MV-4-11 (cell line): Measurements from ENCODE around the gene DNAJB6.

Source experiments
- DNase-seq: peaks from one replicate; lab custom pipeline; 2025; lab: John Stamatoyannopoulos, UW

The DNAJB6 gene

DNA sequence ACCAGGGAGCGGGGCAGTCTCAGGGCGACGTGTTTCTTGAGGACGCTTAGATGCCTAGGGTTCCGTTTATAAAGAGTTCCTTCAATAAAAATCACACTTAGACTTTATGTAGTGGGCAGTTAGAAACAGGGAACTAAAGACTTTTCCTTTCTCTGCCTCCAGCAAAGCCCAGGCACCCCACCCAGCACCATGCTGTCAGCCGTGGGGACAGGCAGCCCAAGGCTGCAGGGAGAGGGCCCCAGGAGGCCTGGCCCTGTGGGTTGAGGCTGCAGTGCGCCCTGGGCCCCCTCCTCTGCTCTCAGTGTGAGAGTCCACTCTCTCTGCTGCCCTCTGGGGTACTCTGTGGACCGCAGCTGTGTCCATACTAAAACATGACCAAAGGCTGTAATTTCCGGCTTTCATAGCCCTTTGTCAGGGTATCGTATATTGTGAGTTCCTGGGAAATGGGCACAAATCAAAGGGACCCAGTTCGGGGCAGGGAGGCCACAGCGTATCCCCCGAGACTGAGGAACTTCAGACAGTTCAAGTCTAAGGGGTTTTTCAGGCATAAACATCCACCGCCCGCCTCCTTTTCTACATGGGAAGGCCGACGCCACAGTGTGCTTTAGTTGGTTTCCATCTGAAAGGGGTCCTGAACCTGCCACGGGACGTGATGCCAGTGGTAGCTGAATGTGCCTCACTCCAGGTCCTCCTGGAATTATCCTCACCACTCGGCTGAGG lies 59.7 kb downstream of the DNAJB6 start:
- DNase-seq, result no peak

DNA sequence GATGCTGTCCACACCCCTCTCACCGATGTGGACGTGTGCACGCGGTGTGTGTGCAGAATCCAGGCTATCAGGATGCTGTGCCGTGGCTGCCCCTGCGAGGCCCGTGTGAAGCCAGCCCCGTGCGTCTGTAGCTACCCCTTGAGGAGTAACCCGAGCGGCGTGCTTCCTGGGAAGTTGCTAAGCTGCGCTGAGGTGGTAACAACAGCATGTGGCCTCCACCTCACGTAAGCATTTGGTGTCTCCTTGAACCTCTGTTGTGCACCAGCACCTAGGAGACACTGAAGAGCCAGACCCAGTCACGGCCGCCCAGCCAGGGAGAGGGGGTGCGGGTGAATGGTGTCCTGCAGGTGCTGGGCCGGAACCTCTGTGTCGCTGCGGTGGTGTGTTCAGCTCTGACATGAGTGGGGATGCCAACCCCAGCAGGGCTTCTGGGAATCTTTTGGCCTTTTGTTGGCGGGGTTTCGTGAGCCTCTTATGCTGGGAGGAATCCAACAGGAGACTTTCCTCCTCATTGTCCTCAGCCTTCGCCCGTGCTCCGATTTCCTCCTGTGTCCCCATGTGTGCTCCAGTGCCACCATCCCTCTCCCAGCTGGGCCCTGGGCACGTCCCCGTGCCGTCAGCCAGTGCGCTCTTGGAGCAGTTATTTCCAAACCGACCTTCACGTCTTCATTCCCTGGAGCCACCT lies 60.4 kb downstream of the DNAJB6 start:
- no peak for DNase-seq

DNA sequence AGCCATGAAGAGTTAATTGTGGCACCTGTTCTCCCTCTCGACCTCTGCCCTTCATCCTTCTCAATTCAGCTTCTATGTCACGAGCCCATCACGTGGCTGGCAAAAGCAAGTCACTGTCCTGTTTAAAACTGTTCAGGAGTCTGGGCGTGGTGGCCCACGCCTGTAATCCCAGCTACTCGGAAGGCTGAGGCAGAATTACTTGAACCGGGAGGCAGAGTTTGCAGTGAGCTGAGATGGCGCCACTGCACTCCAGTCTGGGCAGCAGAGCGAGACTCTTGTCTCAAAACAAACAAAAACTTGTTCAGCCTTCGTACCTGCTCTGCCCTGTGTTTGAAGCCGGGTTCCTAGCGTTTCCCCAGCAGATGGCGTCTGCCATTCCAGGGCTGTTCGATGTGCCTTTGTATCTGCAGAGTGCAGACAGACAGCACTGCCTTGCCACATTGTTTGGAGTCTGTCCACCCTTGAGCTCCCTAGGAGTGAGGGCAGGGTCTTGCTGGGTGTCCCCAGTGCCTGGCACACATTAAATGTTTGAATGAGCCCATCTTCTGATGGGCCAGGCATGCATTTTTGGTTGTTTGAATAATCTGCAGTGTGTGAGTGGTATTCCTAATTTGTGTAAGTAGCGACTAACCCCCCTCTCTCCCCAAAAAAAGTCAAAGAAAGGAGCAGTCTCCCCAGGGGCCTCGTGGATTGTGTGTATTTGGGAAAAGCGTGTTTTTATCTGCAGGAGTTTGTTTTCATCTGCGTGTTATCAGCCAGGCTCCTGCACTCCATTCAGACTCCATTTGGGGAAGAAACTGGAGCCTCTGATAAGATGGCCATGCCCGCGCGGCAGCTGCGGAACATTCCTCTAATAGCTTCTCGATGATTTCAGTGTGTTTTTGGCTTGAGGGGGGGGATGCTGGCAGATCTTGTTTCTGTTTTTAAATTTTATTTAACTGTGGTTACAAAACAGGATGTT lies 61.2 kb downstream of the DNAJB6 start:
- DNase-seq, result no peak

DNA sequence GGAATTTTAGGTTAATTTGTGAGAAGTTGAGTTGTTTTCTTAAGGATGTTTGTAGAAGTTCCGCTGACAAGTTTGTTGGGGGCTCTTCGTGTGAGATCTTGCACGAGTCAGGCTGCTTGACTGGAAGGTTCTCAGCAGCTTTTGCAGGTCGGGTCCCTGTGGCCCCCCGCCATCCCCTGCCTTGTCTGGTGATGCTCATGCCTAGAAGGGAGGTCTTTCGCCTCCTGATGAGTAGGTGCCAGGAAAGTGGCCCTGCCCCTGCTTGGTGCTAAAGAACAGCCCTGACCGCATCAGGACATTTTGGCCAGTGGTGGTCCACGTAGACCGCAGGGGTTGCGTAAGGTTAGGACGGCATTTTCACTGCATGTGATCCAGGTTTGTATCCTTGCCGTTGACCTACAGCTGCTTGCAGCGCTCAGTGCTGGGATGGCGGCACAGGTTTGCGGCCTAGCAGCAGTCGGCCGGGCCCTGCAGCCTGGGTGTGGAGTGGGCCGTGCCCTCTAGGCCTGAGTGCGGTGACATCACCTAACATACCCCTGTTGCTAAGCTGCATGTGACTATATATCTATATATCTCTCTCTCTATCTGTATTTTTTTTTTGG lies 62.4 kb downstream of the DNAJB6 start:
- DNase-seq, result no peak

DNA sequence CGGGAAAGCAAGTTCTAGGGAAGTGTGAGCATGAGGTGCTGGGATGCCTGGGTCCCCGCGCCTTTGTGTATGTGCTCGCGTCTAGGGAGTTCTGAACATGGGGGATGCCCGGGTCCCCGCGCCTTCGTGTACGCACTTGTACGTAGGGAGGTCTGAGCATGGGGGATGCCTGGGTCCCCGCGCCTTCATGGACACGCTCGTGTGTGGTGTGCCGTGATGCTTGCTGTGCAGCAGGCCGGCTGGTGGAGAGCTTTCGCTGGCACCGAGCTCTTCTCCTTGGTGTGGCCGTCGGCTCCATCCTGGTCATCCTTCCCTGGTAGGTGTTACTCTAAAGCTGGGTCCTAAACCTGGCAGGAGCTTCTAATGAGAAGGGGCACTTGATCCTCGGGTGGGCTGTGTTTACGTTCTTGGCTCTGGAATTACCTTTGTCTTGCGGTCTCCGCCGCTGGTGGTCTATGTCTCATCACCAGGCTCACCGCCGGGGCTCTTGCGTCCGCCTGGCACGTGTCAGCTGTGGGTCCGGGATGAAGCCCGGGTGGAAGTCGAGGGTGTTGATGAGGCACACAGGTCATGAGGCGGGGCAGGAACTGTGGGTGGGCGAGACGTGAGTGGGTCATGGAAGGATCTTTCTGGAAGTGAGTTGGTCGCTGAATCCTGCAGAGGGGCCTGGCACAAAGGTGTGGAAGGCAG lies 63.5 kb downstream of the DNAJB6 start:
- DNase-seq, result no peak

DNA sequence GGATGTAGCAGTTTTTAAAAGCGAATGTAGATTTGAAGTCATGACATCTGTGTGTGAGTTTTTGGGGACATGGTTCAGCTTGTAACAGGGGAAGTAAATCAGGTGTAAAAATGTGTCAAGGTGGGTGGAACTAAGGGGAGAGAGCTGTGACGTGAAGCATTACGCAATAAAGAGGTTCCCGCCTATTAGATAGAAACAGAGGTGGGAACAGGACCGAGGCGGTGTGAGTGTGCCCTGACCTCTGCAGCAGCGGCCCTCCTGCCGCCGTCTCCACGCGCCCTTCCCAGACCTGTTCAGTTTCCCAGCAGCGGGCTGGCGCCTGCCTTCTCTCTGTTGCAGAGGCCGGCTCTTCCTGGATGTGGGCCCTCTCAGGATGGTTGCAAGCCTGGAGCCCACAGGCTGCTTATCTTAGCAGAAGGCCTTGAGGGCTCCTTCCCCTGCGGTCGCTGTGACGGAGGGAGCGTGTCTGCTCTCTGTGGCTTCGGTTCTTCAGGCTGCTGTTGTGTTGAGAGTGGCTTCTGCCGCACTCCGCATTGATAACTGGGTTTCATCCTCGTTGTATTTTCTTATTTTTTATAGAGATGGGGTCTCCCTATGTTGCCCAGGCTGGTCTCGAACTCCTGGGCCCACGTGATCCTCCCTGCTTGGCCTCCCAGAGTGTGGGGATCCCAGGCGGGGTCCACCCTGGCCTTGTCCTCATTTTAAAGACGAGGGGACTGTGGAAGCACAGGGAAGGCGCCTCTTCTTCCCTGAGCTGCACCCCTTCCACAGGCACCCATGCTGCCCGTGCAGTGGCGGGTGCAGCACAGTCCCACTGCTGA lies 65.0 kb downstream of the DNAJB6 start:
- no peak for DNase-seq

DNA sequence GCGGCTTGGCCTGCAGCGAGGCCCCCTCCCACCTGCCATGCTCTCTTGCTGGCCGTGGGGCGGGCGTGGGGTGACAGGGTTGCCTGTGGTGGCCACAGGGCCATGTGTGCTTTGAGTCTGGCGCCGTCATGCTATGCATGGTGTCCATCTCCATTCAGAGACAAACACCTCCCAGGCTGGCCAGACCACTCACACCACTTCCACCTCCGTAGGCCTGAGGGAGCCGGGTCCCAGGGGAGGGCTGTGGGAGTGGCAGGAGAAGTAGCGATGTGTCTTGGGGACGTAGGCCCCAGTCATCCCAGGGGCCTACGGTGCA lies 65.5 kb downstream of the DNAJB6 start:
- DNase-seq, result no peak

DNA sequence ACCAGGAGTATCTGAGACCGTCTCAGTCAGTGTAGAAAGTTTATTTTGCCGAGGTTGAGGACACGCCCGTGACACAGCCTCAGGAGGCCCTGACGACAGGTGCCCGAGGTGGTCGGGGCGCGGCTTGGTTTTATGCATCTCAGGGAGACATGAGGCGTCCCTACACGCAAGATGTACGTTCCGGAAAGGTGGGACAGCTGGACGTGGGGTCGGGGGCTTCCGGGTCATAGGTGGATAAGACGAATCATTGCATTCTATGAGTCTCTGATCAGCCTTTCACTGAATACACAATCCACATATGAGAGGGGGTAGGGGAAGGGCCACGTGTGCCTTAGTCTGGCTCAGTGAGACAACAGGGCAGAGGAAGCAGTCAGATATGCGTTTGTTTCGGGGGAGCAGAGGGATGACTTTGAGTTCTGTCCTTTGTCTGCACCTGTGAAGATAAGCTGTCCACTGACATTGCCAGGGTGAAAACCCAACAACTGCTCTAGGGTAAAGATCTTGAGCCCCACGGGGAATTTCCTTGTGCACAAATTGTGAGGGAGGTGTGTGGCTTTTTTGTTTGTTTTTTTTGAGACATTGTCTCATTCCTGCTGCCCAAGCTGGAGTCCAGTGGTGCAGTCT lies 66.2 kb downstream of the DNAJB6 start:
- DNase-seq, result no peak

DNA sequence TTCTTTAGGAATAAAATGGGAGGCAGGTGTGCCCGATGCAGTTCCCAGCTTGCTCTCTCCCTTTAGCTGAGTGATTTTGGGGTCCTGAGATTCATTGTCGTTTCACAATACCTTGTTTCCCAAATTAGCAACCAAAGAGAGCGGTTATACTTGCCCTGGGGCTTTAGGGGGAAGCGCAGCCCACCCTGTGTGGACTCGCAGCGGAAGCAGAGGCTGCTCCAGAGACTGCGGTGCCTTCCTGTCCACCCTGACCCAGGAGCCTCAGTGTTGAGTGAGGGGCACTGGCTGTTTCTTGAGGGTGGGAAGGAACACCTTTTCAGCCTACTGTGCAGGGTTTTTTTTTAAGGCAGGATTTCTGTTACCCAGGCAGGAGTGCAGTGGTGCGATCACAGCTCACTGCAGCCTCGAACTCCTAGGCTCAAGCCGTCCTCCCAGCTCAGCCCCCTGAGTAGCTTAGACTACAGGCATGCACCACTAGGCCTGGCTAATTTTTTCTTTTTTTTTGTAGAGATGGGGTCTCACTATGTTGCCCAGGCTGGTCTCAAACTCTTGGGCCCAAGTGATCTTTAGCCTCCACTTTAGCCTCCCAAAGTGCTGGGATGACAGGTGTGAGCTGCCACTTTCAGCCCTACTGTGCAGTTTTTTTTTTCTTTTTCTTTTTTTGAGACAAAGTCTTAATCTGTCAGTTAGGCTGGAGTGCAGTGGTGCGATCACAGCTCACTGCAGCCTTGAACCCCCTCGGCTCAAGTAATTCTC lies 67.0 kb downstream of the DNAJB6 start:
- DNase-seq, result no peak

DNA sequence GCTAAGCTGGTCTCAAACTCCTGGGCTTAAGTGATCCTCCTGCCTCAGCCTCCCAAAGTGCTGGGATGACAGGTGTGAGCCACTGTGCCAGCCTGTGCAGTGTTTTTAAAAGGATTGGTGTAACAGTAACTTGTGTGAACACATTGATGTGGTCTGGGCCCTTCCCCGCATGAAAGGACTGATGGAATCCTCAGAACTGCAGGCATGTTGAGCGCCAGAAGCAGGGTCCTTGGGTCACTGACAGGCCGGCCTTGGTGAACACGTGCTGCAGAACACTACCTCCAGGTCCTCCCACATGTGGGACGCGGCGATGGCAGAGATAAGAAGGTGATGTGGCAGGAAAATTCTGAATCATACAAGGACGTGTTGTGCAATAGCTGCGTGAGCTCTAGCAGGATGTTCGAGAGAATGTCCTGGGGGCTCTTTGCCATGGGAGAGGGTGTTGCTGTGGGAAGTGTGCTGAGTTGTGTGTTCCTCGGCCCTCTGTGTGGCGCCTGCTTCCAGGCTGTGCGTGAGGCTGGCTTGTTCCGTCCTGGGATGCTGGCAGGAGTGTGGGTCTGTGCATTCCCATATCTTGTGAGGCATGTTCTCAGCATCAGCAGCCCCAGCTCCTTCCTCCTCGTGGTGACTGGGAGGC lies 68.2 kb downstream of the DNAJB6 start:
- peak; percentile 10 for DNase-seq

DNA sequence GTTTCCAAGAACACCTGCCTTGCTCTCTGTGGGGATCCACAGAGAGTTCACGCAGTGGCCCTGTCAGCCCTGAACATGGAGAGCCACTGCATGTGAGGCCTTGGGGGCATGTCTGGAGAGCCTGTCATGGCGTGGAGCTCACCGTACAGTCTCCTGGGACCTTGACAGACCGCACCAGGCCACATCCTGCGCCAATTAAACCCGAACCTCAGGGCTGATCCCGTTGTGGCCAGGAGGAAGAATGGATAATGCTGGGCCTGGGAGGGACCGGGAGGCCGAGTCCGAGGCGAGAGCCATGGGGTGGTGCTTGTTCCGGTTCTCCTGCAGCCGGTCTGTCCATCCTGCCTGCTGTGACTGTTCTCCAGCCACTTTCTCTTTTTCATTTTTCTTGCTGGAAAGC lies 68.7 kb downstream of the DNAJB6 start:
- DNase-seq, result no peak

DNA sequence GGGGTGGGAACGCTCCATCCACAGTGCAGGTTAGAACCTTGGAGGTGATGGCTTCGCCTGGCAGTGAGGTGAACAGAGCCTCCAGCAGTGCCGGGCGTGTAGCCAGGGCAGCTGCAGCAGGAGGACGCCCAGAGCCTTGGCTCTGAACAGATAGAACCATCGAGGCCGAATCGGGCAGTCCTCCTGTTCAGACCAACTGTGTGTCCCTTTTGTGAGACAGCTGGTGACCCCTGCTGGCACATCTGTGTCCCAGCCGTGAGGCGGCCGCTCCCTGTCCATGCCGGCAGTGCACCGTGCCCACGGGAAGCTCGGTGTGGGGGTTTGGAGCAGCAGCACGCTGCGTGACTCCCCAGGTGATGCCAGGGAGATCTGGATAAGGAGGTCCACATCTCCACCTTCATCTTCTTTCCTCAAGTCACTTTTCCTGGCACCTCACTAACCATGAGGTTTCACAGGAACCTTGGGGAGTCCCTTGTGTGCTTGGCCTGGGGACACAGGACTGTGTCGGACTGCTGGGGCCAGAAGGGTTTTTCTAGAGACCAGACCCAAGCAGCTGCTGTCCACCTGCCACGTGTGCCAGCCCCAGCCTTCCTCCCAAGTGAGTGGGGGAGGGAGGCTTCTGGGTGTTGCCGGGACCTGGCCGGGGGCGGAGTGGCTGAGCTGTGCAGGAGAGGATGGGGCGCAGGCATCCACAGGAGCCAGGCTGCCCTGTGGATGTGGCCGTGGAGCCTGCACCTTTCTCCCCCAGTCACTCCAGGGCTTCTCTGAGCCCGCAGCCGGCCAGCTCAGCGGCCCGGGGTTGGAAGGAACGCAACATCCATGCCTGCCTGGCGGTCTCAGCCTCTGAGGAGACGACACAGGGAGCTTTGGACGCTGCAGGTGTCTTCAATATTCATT lies 69.4 kb downstream of the DNAJB6 start:
- no peak for DNase-seq

DNA sequence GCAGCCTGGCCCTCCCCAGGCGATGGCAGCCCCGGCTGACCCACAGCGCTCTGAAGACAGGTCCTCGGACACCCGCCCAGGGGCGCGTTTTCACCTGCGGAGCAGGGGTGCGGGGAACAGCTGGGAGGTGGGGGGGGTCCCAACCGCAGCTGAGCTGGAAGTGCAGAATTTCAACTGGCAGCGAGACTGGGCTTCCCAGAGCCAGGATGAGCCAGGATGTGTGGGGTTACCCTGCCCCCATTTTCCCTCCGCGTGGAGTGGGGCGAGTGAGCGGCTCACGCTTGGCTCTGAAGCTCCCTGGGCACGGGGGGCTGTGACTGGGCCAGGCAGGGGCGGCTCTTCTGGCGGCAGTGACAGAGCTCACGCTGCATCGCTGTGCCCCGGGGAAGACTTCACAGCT lies 70.2 kb downstream of the DNAJB6 start:
- no peak for DNase-seq

DNA sequence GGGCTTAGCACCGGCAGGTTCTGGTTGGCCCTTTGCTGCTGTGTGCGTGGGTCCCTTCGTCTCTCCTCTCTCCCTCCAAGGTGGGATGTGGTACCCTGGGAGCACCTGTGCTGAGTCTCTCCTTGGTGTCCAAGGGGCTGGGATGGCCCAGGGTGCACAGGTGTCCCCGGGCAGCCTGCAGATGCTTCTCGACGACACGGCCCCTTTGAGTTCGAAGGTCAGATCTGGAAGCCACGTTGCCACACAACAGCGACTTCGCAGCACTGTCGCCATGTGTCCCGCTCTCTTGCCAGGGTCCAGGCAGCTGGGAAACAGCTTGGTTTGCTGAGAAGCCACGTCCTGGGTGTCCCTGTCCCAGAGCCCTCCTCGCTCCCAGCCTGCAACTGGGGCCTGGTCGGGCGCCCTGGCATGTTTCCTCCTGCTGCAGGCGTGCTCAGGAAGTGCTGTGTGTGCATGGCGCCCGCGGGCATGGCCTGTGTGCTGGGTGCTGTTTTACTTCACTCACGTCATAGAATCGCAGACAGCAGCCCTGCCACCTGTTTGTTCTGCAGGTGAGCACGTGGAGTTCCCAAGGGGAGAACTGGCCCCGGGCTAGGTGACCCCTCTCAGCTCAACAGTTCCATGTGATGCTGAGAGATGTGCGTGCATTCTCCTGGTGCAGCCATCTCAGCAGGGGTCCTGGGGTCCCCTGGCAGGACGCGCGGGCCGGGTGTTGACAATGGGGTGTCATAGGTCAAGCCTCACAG lies 70.9 kb downstream of the DNAJB6 start:
- DNase-seq, result no peak

DNA sequence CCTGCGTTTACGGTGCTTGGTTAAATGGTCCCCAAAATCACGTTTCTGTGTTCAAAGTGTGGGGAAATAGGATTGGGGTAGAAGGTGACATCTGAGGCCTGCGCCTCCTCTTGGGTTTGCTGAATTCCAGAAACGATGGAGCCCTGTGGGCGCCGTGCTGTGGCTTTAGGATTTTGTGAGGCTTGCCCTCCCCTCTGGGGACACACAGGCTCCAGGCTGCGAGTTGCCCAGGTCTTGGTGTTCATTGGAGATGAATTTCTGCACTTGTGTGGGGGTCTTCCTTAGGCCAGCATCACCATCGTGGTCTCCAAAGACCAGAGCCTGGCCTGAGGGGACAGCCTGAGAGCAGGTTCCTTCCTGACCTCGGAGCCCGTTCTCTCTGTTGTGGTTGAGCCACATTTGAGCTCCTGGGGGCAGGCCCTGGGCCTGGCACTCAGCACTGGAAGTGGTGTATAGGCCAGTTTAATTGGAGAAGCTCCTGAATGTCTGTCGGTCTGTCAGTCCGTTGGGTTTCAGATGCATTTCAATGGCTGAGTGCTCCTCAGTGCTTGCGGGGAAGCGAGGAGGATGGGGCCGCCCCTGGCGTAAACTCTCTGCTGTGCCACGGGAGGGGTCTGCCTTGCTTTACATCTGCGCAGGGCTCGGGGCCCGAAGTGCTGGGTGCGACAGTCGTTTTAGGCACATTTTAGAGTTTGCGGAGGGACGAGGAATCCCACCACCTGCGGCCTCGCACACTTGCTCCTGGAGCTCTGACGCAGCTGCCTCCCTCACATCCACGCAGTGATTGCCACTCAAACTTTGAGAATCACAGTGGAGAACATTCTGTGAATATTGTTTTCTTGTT lies 71.7 kb downstream of the DNAJB6 start:
- DNase-seq, result peak; percentile 5

DNA sequence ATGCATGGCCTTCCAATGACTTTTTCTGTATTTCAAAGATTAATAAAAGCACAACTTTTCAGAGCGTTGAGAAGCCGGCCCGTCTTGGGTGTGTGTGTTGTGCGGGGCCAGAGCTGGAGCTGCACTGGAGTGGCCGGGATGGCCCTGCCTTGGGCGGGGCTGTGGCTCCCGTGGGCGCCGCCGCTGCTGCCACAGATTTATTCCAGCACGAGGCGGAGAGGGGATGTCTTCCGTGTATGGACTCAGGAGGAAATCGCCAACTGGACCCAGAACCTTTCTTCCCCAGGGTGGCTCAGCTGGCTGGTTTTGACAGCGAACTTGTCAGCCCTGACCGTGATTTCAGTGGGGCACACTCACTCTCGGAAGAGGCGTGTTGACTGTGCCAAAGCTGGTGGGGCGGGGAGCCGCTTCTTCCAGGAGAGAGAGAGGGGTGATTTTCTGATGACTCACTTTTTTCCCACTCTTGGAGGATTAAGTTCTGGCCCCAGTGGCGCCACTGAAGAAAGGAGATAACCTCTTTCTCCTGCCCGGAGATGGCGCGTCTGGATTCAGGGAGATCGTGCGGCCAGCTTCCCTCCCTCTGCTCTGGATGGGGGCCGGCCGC lies 72.4 kb downstream of the DNAJB6 start:
- DNase-seq, result no peak
